HG03439 (cell line): ENCODE data around the gene GIT2.
"Not testable (repeated sequence)": the region's sequence is repeated elsewhere in the genome, so short reads cannot be mapped to it uniquely, and the experiment has no call there.

Experiments
- ATAC-seq: cut with Tn5 transposase; IDR thresholded peaks from one replicate; pipeline ENCODE4 v1.9.1; 2021; ENCODE audit warnings: mild to moderate bottlenecking, moderate library complexity; ENCODE audit not compliant: unreplicated experiment

The GIT2 gene, protein sequence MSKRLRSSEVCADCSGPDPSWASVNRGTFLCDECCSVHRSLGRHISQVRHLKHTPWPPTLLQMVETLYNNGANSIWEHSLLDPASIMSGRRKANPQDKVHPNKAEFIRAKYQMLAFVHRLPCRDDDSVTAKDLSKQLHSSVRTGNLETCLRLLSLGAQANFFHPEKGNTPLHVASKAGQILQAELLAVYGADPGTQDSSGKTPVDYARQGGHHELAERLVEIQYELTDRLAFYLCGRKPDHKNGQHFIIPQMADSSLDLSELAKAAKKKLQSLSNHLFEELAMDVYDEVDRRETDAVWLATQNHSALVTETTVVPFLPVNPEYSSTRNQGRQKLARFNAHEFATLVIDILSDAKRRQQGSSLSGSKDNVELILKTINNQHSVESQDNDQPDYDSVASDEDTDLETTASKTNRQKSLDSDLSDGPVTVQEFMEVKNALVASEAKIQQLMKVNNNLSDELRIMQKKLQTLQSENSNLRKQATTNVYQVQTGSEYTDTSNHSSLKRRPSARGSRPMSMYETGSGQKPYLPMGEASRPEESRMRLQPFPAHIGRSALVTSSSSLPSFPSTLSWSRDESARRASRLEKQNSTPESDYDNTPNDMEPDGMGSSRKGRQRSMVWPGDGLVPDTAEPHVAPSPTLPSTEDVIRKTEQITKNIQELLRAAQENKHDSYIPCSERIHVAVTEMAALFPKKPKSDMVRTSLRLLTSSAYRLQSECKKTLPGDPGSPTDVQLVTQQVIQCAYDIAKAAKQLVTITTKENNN

GRCh38 chr12:109995686-109996482 lies at the start of gene GIT2:
Gene GIT2, minus strand, starts transcription at chr12:109996368. Its CDS starts 144 bp downstream, at chr12:109996224.
- peak; percentile 59 for ATAC-seq

DNA sequence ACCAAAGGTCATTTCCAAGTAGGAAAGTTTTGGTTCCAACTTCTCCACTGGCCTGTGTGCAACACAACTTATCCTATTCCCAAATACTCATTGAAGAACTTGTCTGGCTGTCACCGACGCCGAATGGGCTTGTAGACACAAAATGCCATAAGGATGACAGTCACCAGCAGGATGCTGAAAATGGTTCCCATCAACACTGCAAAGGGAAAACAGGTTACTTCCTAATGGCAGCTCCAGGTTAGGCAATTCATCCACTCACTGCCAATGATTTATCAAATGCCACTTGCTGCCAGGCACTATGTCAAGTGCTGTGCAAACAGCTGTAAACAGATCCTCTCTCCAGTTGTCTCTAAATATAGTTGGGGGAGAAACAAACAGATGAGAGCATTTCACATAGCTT lies 46.1 kb upstream of the GIT2 start:
- ATAC-seq = no peak

DNA sequence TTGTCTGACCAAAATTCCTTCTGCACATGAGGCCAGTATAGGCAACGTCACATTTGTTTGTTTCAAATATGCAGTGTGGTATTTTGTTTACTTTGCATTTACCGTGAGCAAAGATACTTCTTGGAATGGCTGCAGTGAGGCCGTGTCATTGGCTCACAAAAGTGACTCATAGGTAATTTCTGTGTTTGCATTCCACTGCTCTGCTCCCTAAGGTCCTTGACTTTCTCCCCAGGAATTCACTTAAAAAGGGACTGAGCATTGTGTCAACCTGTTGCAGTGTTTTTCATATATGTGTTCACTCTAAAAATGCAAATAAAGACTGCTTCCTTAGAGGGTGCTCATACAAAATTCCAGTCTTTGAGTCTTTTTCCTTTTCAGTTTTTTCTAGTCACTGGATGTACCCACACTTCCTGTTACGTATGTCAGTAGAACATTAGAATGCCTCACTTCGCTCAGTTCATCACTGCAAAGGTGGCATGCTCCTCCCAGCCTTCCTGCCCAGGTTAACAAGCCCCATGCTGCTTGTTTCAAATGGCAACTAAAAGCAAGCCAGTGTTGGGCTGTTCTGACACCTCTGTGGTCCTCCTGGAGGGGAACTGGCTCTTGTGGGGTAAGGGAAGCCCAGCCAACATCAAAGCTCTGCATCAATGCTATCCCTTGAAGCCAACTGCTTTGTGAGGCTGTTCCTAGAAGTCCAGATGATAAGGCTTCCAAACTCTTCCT lies 43.1 kb upstream of the GIT2 start:
- no peak for ATAC-seq

DNA sequence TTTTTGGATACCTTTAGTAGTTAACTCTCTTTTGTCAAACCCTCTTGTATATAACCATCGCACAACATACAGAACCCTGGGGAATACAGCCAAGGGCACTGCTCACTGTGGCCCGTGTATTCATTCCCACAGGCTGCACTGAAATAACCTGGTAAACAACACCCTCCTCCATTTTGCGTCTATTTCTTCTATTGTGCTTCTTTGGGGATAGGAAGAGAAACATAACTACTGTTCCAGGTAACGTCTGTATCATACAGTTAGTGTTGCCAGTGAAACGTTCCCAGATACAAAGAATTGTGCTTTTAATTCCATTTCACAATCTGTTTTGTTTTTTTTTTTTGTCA lies 42.5 kb upstream of the GIT2 start:
- no peak for ATAC-seq

GRCh38 chr12:110037315-110037714 lies 41.1 kb upstream of the GIT2 start:
- no peak for ATAC-seq

- no peak for ATAC-seq
Measured at GRCh38 chr12:110035534-110036104, 39.5 kb upstream of the GIT2 start.

DNA sequence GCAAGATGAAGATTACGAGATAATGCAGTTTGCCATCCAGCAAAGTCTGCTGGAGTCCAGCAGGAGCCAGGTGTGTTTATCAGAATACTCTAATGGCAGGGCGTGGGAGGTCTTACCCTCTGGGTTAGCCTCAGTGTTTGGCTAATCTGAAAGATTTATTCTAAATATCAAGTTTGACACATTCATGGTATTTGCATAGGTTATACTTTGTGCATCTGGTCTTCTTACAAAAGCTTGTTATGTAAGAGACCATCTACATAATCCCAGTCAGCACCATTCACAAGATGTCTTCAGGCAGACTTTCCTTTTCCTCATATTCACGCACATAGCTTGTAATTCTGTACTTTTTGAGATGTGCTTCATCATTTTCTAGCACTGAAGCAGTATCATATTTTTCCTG lies 37.7 kb upstream of the GIT2 start:
- ATAC-seq = no peak

DNA sequence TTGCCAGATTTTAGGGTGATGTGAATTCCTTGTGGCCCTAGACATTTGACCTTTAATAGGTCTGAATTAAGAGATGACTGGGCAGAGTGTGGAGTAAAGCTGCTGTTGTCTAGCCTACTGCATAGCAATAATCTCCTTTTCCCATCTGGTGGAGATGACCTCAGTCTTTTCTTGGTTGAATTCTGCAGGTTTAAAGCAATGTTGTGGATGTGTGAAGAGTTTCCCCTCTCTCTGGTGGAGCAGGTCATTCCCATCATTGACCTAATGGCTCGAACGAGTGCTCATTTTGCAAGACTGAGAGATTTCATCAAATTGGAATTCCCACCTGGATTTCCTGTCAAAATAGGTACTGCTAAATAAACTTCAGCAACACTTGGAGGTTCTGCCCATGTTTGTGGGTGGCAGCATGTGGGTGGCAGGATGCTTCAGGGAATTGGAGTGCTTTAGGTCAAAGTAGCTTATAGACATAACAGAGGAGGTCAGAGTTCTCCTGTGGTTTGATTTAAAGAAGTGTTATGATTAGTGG lies 33.2 kb upstream of the GIT2 start:
- ATAC-seq = no peak

GRCh38 chr12:110028323-110028722 lies 32.2 kb upstream of the GIT2 start:
- ATAC-seq = no peak

DNA sequence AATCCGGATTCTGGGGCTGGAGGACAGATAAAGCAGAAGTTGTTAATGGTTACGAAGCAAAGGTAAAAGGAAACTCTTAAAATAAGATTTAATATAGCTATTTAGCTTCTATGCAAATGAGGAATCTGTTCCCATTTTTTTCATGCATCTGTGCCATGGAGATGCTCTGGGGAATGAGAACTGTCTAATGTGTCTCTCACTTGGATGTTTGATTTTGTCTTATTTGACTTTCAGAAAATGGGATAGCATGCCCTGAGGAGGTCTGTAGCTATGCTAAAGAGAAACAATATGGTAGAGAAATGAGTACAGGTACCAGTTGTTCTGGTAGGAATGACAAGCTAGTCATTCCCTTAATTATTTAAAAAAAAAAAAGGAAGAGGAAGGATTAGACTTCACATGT lies 27.9 kb upstream of the GIT2 start:
- no peak for ATAC-seq

DNA sequence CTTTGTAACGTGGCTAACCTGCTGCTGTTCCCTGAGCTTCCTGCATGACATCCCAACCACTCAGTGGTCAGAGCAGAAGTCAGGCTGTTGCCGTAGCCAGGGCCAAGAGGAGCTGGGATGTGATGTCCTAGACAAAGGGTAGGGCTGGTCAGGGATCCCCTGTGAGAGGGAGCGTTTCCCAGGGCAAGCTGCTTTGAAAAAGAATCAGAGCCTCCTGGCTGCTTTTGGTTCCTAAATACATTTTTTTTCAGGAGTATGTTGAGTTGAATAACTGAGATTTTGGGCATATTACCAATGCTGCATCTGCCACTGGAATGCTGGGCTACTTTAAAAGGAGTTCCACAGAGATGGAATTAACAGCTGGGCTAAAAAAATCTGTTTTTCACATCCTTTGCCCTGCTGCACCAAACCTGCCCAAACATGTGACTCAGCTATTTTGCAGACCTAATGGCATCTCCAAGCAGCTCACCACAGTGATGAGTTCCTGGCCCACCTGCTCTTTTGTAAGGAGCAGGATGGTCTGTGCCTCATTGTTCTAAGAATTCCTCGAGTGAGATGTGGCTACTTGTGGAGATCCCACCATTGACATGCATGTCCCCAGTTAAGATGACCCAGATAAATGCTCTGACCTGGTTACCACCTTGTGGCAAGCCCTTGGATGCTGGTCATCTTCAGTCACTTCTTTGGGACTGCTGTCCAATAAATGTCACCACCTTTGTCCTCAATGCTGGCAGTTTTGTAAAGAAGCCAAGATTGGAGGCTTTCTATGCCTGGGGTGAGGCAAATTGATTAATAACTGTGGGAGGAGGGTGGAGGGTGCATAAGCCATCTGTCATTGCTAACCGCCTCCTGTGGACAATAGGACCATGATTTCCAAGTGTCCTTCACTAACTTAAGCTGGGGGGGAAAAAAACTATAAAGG lies 27.2 kb upstream of the GIT2 start:
- no peak for ATAC-seq

DNA sequence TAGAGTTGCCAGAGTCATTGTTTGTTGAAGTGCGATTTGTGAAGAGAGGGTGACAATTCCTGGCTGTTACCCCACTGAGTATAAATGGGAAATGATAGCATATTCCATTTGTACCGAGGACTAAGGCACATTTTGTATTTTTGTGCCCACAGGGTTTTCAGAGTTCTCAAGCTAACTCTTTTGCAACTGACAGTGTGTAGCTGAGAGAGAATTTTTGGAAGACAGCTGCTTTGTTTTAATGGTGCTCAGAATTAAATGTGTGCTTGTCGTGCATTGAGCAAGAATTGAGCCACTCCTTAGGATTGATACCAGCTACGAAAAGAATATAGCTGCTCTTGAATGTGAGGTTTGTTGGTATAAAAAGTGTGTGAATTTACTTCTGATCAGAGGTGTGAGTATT lies 24.8 kb upstream of the GIT2 start:
- ATAC-seq = no peak

DNA sequence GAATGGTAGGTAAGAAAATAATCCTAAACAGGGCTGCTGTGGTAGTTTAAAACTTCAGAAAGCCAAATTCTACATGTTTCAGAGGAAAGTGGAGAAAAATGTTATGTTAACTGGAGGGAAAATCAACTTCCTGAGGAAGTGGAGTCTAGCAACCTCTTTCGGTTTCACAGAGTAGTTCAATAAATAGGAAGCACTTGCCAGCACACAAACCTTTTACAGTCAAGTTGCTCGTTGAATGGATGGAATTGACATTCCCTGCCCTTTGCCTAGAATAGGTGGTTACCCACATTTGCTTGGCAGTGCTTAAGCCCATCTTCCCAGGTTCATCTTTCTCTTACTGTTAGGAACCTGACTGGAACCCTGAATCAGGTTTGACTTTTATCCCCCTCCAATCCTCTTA lies 19.0 kb upstream of the GIT2 start:
- no peak for ATAC-seq

DNA sequence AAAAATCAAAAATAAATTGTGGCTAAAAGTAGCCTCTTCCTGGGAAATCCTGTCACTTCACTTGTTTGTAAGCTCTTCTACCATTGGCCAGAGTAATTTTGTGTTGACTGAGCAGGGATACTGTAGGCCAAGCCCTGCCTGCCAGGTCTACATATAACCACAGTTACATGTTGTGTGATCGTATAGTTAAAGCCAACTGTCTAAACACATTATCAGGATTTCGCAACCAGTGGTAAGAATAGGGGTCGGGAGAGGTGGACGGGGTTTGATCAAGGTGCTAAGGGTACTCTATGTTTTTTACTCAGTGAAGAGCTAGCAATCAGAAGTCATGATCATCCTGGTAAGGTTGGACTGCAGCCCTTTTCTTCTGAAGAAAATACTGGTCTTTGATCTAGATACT lies 16.5 kb upstream of the GIT2 start:
- ATAC-seq = no peak

- ATAC-seq = no peak
Measured at GRCh38 chr12:110012137-110012536, 16.0 kb upstream of the GIT2 start.

DNA sequence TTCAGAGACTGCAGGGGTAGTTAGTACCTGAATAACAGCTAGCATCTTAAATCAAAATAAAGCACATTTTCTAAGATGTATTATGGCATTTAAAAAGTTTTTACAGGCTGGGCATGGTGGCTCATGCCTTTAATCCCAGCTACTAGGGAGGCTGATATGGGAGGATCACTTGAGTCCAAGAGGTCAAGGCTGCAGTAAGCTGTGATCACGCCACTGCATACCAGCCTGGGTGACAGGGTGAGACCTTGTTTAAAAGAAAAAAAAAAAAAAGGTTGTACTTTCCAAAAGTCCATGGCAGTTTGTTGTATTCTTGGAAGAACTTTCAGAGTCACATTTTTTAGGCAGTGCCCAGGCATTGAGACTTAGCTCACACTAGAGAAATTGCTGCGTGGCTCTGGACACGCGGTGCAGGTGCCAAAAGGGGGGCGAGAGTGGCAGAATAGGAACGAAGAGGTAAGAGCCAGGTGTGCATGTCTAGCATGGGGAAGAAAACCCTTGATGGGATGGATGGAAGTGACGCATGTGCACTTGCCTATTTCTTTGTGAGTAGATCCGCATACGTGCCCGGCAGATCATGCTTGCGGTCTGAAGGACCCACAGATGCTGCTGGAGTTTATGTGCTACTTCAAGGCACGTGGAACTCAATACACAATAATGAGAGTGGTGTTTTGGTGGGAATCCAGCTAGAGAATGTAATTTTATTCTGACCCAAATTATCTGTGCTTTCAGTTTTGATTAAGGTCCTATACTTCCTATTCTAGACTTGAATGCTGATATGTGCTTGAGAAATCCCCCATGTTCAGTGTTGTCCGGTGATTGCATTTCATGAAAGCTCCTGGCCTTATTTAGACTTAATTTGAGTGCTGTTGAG lies 14.9 kb upstream of the GIT2 start:
- ATAC-seq = no peak

- ATAC-seq = not testable (repeated sequence)
Measured at GRCh38 chr12:110008681-110009398, 12.7 kb upstream of the GIT2 start.

GRCh38 chr12:110007881-110008280 lies 11.7 kb upstream of the GIT2 start:
- ATAC-seq = no peak
